GM19467 (cell line): ENCODE measurements around the gene SLC17A5.
A peak's percentile ranks its signal among the peaks of the same experiment; 100 is the strongest.
"Not testable (repeated sequence)": the region's sequence is repeated elsewhere in the genome, so short reads cannot be mapped to it uniquely, and the experiment has no call there.

Experiments used
- ATAC-seq: cut with Tn5 transposase; IDR thresholded peaks from one replicate; pipeline ENCODE4 v1.9.1; 2021; ENCODE audit warnings: mild to moderate bottlenecking, moderate library complexity; ENCODE audit not compliant: unreplicated experiment

SLC17A5 gene

GRCh38 chr6:73666393-73666792, 12.6 kb upstream of the SLC17A5 start:
- ATAC-seq = no peak

GRCh38 chr6:73665686-73666319, 12.0 kb upstream of the SLC17A5 start:
- ATAC-seq = no peak

GRCh38 chr6:73664701-73665100, 10.9 kb upstream of the SLC17A5 start:
- ATAC-seq = no peak

DNA sequence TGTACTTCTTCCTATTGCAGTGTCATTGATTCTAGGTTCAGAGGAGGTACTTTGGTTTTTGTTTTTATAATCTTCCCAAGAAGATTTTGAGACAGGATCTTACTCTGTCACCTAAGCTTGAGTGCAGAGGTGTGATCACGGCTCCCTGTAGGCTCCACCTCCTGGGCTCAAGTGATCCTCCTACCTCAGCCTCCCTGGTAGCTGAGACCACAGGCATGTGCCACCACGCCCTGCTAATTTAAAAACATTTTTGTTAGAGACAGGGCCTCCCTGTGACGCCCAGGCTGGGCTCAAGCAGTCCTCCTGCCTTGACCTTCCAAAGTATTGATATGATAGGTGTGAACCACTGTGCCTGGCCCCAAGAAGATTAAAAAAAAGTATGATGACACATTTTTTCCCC, 3.4 kb upstream of the SLC17A5 start:
- no peak for ATAC-seq

DNA sequence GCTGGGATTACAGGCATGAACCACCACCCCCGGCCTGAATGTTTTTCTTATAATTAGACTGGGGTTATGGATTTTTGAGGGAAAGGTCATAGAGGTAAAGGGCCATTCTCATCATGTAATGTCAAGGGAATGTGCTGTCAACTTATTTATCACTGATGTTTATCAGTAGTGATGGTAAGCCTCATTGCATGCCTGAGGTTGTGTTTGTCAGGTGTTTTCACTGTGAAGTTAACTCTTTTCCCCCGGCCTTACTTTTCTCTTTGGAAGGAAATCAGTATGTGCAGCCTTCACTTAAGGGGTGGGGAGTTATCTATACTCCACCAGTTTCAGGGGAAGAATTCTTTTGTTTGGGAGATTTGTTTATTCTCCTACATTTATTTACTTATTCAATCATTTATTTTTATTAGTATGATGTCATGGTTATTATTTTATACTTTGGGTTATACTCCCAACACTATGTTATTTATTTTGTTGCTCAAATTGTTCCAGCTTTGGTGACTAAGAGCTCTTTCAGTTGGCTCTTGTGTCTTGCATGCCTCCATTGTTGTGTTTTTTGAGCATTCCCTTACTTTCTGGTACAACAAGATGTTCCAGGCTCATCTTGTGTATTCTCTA, 2.8 kb upstream of the SLC17A5 start:
- ATAC-seq = no peak

DNA sequence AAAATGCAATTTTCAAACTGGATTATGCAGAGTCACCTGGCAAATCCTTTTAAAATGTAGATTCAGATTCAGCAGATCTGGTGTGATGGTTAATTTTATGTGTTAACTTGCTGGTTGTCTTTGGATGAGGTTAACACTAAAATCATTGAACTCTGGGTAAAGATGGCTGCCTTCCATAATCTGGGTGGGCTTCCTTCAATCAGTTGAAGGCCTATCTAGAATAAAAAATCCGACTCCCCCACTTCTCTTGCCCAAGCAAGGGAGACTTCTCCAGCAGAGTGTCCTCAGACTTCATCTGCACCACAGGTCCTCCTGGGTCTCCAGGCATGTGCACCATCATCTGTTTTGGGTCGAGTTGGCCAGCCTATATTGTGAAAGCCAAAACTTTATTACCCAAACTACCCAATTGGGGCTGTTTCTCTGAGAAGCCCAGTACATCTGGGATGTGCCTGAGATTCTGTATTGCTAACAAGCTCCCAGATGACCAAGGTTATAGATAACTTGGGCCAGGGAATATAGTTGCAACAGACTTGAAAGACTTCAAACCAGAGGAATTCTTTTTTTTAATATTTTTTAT, 1.6 kb upstream of the SLC17A5 start:
- ATAC-seq = no peak

DNA sequence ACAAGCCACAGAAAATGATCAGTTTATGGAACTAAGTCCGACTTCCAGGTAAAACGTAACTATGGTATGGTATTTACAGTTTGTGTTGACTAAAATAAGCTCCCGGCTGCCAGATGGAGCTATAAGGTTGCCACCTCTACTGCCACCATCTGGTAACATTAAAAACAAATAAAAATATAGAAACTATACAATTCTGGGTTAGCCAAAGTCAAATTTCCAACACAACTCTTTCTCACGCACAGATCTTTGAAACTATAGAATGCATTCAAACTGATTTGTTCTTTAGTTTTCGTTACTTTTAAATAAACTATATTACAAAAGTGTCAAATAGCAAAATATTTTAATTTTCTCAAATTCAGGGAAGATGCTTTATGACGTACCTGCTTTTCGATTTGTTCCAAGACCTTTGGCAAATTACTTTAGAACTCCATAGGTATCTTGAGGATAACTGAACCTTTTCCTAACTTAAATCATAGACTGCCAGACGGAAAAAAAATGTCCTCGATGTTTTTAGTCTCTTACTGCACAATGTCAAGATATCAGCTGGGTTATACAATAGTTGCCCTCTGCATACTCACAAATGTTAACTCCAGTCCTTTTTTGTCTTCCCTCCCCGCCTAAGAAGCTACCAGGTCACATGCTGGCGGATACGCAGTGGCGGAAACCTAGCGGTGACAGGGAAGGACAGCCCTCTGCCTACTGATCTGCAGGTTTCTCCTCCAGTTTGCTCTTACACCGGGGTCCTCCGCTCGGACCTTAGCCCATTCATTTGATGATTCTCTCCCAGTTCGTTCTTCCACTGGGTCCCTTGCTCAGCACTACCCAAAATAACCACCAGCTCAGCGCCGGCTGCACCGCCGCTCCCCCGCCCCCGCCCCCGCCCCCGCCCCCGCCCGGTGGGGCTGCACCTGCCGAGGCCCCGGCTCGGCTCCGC, 888 bp downstream of the SLC17A5 start:
- peak; percentile 41 for ATAC-seq

GRCh38 chr6:73649783-73650182, 4.0 kb downstream of the SLC17A5 start:
- ATAC-seq = no peak

DNA sequence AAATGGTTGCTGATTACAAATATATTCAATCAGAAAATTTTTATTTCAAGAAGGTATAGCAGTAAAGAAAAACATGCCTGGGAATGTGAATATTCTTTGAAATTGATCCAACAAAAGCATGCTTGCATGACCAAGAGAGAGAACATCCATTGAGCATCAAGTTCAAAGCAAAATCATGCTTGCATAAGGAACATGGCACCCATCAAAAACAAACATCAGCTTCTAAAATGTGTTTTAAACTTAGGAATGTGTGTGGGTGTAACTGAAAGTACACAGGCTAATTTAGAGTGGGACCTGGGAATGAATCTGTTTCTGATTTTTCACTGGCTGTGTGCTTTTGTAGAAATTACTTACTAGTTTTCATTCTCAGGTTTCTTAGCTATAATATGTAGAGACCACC, 5.6 kb downstream of the SLC17A5 start:
- no peak for ATAC-seq

DNA sequence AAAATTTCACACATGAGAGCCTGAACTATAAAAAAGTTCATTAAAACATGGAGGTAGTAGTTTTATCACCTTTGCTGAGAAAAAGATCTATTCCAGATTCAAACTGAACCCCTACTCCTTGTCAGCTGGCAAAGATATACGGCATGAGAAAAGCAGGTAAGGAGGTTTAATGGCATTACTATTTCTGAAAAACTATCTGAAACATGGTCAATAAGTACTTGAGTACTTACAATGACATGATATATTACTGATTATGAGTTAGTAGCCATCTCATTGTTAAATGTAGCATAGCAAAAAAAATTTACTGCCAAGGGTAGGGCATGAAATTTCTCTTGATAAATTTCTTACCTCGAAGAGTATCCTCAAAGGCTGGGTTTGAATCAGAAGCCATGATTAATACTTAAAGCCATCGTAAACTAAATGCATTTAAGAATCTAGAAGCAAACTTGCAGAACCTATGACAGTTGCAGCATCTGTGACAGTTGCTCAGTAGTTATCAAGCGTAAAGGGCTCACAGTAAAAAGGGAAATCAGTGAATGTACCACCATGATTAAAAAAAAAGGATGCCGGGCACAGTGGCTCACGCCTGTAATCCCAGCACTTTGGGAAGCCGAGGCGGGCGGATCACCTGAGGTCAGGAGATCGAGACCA, 8.7 kb downstream of the SLC17A5 start:
- no peak for ATAC-seq

- ATAC-seq = no peak
Measured at GRCh38 chr6:73644030-73644429, 9.8 kb downstream of the SLC17A5 start.

DNA sequence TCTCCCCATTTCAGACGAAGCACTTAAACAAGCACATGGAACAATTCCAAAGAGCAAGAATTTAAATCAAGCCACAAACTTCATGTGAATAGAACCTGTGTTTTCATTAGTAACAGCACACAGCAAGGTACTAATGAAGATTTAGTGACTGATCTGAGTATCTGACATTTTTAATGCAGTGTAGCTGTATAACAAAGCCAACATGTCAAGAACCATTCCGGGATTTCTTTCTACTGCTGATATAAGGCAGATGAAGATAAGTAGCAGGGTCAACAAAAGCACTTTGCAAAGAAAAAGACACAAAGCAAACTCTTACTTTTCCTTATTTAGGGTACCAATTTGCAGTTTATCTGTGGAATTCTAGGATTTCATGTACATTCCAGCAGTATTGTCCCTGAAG, 11.3 kb downstream of the SLC17A5 start:
- ATAC-seq = no peak

GRCh38 chr6:73640179-73640750, 13.5 kb downstream of the SLC17A5 start:
- ATAC-seq = no peak

DNA sequence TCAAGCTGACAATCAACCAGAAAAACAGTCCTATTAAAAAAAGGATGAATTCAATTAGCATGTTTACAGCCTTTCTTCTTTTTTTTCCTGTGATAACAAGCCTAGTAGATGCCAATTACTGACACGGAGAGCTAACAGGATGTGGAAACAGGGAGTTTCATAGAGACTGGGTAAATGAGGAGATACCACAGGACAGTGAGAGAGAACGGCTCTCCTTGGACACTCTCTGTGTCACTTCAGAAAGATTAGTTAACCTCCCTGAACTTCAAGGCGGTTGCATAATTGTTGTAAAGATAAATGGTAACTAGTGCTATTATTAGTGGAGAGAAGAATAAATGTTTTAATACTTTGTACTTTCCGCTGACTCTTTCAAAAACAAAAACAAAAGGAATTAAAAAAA, 14.8 kb downstream of the SLC17A5 start:
- ATAC-seq = no peak

- ATAC-seq = no peak
Measured at GRCh38 chr6:73637404-73637803, 16.4 kb downstream of the SLC17A5 start.

DNA sequence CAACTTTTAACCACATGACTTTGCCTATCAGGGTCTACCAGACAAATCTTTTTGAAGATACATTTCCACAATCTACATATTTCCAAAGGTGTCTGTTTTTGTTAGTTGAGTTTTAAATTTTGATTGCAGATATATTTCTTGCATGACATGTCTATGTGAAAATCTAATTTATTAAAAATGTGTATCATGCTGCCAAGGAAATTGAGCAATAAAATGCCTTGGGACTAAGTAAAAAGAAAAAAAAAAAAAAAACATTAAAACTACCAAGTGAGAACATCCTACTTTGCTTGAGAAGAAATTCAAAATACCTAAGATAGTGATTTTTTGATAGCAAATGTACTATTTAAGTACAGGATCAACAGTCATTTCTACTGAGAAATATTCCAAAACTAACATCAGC, 17.7 kb downstream of the SLC17A5 start:
- no peak for ATAC-seq

DNA sequence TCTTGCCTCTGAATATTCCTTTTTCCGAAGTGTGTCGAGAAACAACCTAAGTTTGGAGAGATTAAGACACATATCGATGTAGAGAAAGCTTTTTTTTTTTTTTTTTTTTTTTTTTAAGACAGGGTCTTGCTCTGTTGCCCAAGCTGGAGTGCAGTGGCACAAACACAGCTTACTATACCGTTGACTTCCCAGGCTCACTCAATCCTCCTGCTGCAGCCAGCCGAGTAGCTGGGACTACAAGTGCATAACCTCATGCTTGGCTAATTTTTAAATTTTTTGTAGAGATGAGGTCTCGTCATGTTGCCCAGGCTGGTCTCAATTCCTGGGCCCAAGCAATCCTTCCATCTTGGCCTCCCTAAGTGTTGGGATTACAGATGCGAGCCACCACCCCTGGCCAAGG, 21.4 kb downstream of the SLC17A5 start:
- ATAC-seq = no peak

- no peak for ATAC-seq
Measured at GRCh38 chr6:73631849-73632248, 21.9 kb downstream of the SLC17A5 start.

- ATAC-seq = no peak
Measured at GRCh38 chr6:73630401-73630800, 23.4 kb downstream of the SLC17A5 start.

GRCh38 chr6:73624896-73625295, 28.9 kb downstream of the SLC17A5 start:
- ATAC-seq = no peak

GRCh38 chr6:73623480-73623879, 30.3 kb downstream of the SLC17A5 start:
- not testable (repeated sequence) for ATAC-seq
